SU-DHL-6 (cell line): Measurements from ENCODE around the gene TBC1D22A.

ENCODE experiments used
- H2AFZ ChIP-seq: fragments of 200-600 bp; sonication (generic); 2 replicates; pipeline ENCODE4 v1.6.1; 2014; ENCODE audit warnings: low read depth, mild to moderate bottlenecking, moderate library complexity, mixed read lengths, antibody characterized with exemption, low read length; ENCODE audit not compliant: severe bottlenecking
- H3F3A ChIP-seq: fragments of 200-600 bp; shearing (Covaris generic); 2 replicates; pipeline ENCODE4 v1.6.0; 2016; ENCODE audit warnings: antibody characterized with exemption, mild to moderate bottlenecking; ENCODE audit not compliant: insufficient read depth
- H3K27ac ChIP-seq: fragments of 200-600 bp; sonication (generic); 2 replicates; pipeline ENCODE4 v1.5.1; 2016; ENCODE audit warnings: low read depth, mild to moderate bottlenecking, low read length, moderate library complexity, mixed read lengths
- H3K27me3 ChIP-seq: fragments of 200-600 bp; sonication (generic), shearing (Covaris generic); 2 replicates; pipeline ENCODE4 v1.6.0; 2014; ENCODE audit warnings: mild to moderate bottlenecking, low read length
- H3K36me3 ChIP-seq: fragments of 200-600 bp; sonication (generic); 2 replicates; pipeline ENCODE4 v1.6.1; 2014; ENCODE audit warnings: mild to moderate bottlenecking, low read length, mixed read lengths
- H3K4me2 ChIP-seq: fragments of 300-600, 200-600 bp; shearing (Covaris generic), sonication (generic); 2 replicates; pipeline ENCODE4 v1.6.0; 2014; ENCODE audit warnings: low read length, low read depth, mild to moderate bottlenecking; ENCODE audit not compliant: poor library complexity, severe bottlenecking
- H3K4me3 ChIP-seq: fragments of 200-600 bp; sonication (generic); 2 replicates; pipeline ENCODE4 v1.5.1; 2014; ENCODE audit warnings: antibody characterized with exemption, low read length, mild to moderate bottlenecking, mixed read lengths; ENCODE audit not compliant: insufficient read depth, poor library complexity, severe bottlenecking
- H3K79me2 ChIP-seq: fragments of 200-600 bp; sonication (generic); 2 replicates; pipeline ENCODE4 v1.6.1; 2014; ENCODE audit warnings: mild to moderate bottlenecking, low read length, moderate library complexity; ENCODE audit not compliant: insufficient read depth
- H3K9ac ChIP-seq: fragments of 200-600 bp; sonication (generic); 2 replicates; pipeline ENCODE4 v1.7.0; 2014; ENCODE audit warnings: mild to moderate bottlenecking, low read length
- H3K9me2 ChIP-seq: fragments of 200-600 bp; sonication (generic); replicated peaks from 2 replicates; pipeline ENCODE4 v1.6.1; 2014; ENCODE audit warnings: low read length; ENCODE audit not compliant: insufficient read depth
- H3K9me3 ChIP-seq: fragments of 200-600 bp; sonication (generic); 2 replicates; pipeline ENCODE4 v1.6.1; 2014; ENCODE audit warnings: low read length, mixed read lengths; ENCODE audit not compliant: insufficient read depth
- H4K20me1 ChIP-seq: fragments of 200-600 bp; sonication (generic); 2 replicates; pipeline ENCODE4 v1.6.1; 2014; ENCODE audit warnings: low read depth, mild to moderate bottlenecking, antibody characterized with exemption, low read length, moderate library complexity, mixed read lengths
- EZH2phosphoT487 ChIP-seq: fragments of 200-600 bp; sonication (generic), shearing (Covaris generic); conservative IDR thresholded peaks from 2 replicates; pipeline ENCODE4 v1.6.1; 2018; ENCODE audit warnings: mild to moderate bottlenecking, antibody characterized with exemption, low read length, moderate library complexity, mixed read lengths
- TF ChIP-seq, protein P1 (sequence below): fragments of 200-600 bp; sonication (generic); IDR thresholded peaks from one replicate; pipeline ENCODE4 v1.5.1; 2017; ENCODE audit warnings: antibody characterized with exemption, mild to moderate bottlenecking, low read length, moderate library complexity; ENCODE audit not compliant: insufficient read depth, poor library complexity, severe bottlenecking

TBC1D22A gene

DNA sequence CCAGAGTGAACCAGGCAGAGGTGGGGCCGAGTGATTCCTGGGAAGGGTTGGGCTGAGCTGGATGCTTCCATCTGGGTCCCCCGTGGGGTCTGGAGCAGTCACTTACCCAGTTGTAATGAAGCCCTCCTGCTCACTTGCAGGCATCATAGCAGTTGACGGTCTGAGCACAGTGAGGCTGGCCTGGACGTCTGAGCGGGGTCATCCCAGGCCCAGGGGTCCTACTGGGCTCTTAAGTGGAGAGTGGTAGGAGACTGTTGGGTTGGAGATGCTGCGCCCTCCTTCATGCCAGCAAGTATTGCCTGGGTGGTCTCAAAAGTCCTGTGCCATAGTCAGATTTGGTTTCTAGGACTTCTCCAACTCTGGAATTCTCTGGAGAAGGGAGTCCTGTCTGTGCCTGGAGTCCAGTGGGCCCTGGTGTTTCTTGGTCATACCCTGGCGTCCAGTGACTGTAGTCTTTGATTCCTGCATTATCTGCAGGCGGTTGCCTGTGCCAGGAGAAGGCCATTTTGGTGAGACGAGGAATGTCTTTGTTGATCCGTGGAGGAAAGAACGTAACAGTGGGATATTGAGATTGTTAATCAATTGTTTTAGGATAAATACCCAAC lies 82.3 kb downstream of the TBC1D22A start:
- H3K4me3 ChIP-seq: no peak overlapping the region
- peaks cover 83% of the 10 kb centered on the region for H3K79me2 ChIP-seq
- no peaks in the 10 kb centered on the region for H3K9me2 ChIP-seq
- no peak overlapping the region for H2AFZ ChIP-seq
- no peak overlapping the region for H3K4me2 ChIP-seq
- H3K9me3 ChIP-seq: no peaks in the 10 kb centered on the region
- TF ChIP-seq EZH2phosphoT487: no peak
- TF ChIP-seq, protein P1, sequence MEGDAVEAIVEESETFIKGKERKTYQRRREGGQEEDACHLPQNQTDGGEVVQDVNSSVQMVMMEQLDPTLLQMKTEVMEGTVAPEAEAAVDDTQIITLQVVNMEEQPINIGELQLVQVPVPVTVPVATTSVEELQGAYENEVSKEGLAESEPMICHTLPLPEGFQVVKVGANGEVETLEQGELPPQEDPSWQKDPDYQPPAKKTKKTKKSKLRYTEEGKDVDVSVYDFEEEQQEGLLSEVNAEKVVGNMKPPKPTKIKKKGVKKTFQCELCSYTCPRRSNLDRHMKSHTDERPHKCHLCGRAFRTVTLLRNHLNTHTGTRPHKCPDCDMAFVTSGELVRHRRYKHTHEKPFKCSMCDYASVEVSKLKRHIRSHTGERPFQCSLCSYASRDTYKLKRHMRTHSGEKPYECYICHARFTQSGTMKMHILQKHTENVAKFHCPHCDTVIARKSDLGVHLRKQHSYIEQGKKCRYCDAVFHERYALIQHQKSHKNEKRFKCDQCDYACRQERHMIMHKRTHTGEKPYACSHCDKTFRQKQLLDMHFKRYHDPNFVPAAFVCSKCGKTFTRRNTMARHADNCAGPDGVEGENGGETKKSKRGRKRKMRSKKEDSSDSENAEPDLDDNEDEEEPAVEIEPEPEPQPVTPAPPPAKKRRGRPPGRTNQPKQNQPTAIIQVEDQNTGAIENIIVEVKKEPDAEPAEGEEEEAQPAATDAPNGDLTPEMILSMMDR: no peak
- no peak overlapping the region for H3K9ac ChIP-seq
- H3F3A ChIP-seq: no peaks in the 10 kb centered on the region
- H3K27ac ChIP-seq: no peak overlapping the region
- no peaks in the 10 kb centered on the region for H3K27me3 ChIP-seq
- H4K20me1 ChIP-seq: peaks cover 7% of the 10 kb centered on the region
- H3K36me3 ChIP-seq: no peaks in the 10 kb centered on the region

GRCh38 chr22:46845296-46846149 lies 83.1 kb downstream of the TBC1D22A start:
- Histone ChIP-seq H3K4me2 (no peak overlapping the region), H4K20me1 (peaks cover 7% of the 10 kb centered on the region)

DNA sequence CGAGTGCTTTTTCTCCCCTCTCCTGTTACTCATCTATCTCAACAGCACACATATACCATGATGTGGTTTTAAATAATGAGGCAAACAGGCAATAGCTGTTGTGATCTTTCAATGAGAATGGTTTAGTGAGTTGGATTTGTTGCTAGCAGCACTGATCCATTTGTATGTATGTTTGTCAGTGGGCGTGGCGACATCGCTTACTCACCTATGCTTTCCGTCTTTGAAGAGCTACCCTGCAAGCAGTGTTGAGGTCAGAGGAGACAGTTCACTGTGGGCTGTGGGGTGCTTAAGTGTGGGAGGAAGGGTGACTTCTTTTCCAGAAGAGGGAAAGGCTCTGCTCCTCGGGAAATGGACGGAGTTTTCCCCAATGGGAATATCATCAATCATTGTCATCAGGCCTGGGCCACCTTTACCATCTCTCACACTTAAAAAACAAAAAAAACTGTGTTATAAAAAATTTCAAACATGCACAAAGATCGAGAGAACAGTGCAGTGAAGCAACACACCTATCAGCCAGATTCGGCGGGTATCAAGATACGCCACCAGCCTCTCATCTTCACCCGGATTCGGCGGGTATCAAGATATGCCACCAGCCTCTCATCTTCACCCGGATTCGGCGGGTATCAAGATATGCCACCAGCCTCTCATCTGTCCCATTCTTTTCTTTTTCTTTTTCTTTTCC lies 83.8 kb downstream of the TBC1D22A start:
- Histone ChIP-seq H3K79me2 (peaks cover 88% of the 10 kb centered on the region), H3K9ac (no peak overlapping the region), H3K36me3 (no peaks in the 10 kb centered on the region), H3K9me3 (no peaks in the 10 kb centered on the region), H3K27ac (no peak overlapping the region), H3K9me2 (no peaks in the 10 kb centered on the region), H3F3A (no peaks in the 10 kb centered on the region), H2AFZ (no peak overlapping the region), H4K20me1 (peaks cover 7% of the 10 kb centered on the region), H3K27me3 (no peaks in the 10 kb centered on the region), H3K4me2 (no peak overlapping the region), H3K4me3 (no peak overlapping the region)
- TF ChIP-seq EZH2phosphoT487: no peak
- TF ChIP-seq, protein P1: no peak

More at GRCh38 chr22:46845296-46846149, 83.1 kb downstream of the TBC1D22A start:
- no peaks in the 10 kb centered on the region for H3K36me3 ChIP-seq
- H3F3A ChIP-seq: no peaks in the 10 kb centered on the region
- no peak overlapping the region for H3K4me3 ChIP-seq
- no peaks in the 10 kb centered on the region for H3K9me2 ChIP-seq
- H3K27me3 ChIP-seq: no peaks in the 10 kb centered on the region
- H3K79me2 ChIP-seq: peaks cover 87% of the 10 kb centered on the region
- H2AFZ ChIP-seq: no peak overlapping the region
- no peaks in the 10 kb centered on the region for H3K9me3 ChIP-seq
- TF ChIP-seq, protein P1: no peak
- TF ChIP-seq EZH2phosphoT487: no peak
- no peak overlapping the region for H3K27ac ChIP-seq
- no peak overlapping the region for H3K9ac ChIP-seq
